Activated naive CD4-positive, alpha-beta T cell treated with anti-CD3 and anti-CD28 coated beads for 36 hours (primary cell): Measurements from ENCODE around the gene FANCL. TPM values are rescaled to one million over a fixed set of nuclear protein-coding genes. Genes with fewer than 3 reads are reported as not detected.
"Not testable (repeated sequence)": the region's sequence is repeated elsewhere in the genome, so short reads cannot be mapped to it uniquely, and the experiment has no call there.

Experiments used
- CTCF ChIA-PET: fragments of 350-600 bp; sonication (Branson Sonifier 250); formaldehyde crosslinking; loops from one replicate; lab custom pipeline; 2021; ENCODE audit warnings: antibody characterized with exemption; lab: Charles Lee
- DNase-seq: peaks from one replicate; pipeline ENCODE4 v3.0.0-alpha.2; 2020
- H3K27ac Mint-ChIP-seq: one replicate; pipeline ENCODE4 v1.8.0; 2021; ENCODE audit warnings: mild to moderate bottlenecking, mixed read lengths
- H3K27me3 Mint-ChIP-seq: one replicate; pipeline ENCODE4 v1.8.0; 2021; ENCODE audit warnings: low read depth, mixed read lengths
- H3K36me3 Mint-ChIP-seq: one replicate; pipeline ENCODE4 v1.8.0; 2021; ENCODE audit warnings: low read depth, mixed read lengths
- H3K4me1 Mint-ChIP-seq: one replicate; pipeline ENCODE4 v1.8.0; 2021; ENCODE audit warnings: low read depth, mixed read lengths
- H3K4me3 Mint-ChIP-seq: one replicate; pipeline ENCODE4 v1.8.0; 2021; ENCODE audit warnings: mild to moderate bottlenecking, moderate library complexity, mixed read lengths
- H3K9me3 Mint-ChIP-seq: one replicate; pipeline ENCODE4 v1.8.0; 2021; ENCODE audit warnings: mixed read lengths
- intact Hi-C: fragments of 100-400 bp; cut with micrococcal nuclease; formaldehyde crosslinking; loops from one replicate; pipeline ENCODE4 v1.15.1; 2023
- total RNA-seq, 2 experiments: library from RNA; stranded (reverse); gene quantifications; one replicate each; pipeline ENCODE4 v1.2.3, GENCODE V29; 2021

The FANCL gene
- total RNA-seq, 2 experiments from 2014 or later: 14.3 to 16.3 TPM

DNA sequence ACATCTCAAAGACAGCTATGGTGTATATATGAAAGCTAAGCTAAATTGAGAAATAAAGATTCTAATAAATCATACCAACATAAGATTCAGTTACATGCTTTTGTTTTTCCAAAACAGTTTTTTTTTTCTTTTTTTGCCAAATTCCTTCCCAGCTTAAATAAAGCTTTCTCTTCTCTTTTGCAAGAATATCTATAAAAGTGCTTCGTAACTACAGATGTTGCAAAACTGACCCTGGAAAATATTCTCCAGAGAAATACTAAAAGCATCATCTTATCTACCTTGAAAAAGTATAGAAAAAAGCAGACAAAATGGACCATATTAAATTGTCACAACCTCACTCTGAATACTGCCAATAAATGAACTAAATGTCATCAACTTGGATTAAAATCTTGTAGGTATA is 38.7 kb downstream of the FANCL start:
- intact Hi-C loops: no loop called here
- CTCF ChIA-PET: no interaction called here
- Mint-ChIP-seq H3K4me3 (no peak overlapping the region), H3K27ac (no peak overlapping the region), H3K36me3 (peaks cover 5% of the 10 kb centered on the region), H3K4me1 (no peaks in the 10 kb centered on the region), H3K9me3 (no peaks in the 10 kb centered on the region), H3K27me3 (no peaks in the 10 kb centered on the region)
- DNase-seq: no peak

DNA sequence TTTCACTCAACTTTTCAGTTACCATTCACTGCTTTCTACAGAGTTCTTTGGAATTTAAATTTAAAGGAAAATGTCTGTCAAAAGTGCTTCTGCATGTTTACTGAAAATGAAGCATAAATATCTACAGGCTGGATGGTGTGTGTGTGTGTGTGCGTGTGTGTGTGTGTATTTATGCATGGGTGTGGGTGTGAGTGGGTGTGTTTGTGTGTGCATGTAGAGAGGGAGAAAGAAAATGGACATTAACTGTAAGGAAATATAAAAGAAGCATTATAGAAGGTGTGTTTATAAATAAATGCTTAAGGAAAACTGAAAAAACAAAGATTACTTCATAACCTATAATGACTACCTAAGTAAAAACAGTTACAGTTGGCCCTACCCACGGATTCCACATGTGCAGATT is 43.2 kb downstream of the FANCL start:
- no peak overlapping the region for H3K4me3 Mint-ChIP-seq
- H3K27ac Mint-ChIP-seq: no peak overlapping the region
- CTCF ChIA-PET: no interaction called here
- no peak for DNase-seq
- intact Hi-C loops: no loop called here
- H3K27me3 Mint-ChIP-seq: no peaks in the 10 kb centered on the region
- no peaks in the 10 kb centered on the region for H3K4me1 Mint-ChIP-seq
- H3K9me3 Mint-ChIP-seq: no peaks in the 10 kb centered on the region
- H3K36me3 Mint-ChIP-seq: peaks cover 4% of the 10 kb centered on the region

DNA sequence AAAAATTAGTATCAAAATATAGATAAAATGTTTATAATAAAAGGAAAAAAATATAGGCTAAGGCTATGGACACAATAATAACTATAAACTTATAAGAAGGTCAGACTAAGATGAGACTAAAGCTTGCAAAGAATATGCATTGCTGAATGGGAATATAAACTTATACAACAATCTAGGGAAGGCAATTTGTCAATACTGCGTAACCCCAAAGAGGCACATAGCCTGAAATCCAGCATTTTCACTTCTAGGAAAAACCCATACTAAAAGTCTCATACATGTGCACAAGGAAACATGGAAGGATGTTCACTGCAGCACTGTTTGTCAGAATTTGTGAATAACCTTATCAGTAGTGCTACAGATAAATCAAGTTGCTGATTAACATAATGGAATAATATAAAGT is 45.5 kb downstream of the FANCL start:
- no peak for DNase-seq
- intact Hi-C loops: loop anchor here (2.0 kb wide), 1 partner anchor 29 kb away; no protein-coding TSS in a partner anchor
- Mint-ChIP-seq H3K27ac (no peak overlapping the region), H3K27me3 (no peaks in the 10 kb centered on the region), H3K9me3 (no peaks in the 10 kb centered on the region), H3K36me3 (peaks cover 4% of the 10 kb centered on the region), H3K4me3 (no peak overlapping the region), H3K4me1 (no peaks in the 10 kb centered on the region)
- CTCF ChIA-PET: no interaction called here

GRCh38 chr2:58194458-58194857 is 46.7 kb downstream of the FANCL start:
- Mint-ChIP-seq H3K4me3 (no peak overlapping the region), H3K27me3 (no peaks in the 10 kb centered on the region), H3K9me3 (no peaks in the 10 kb centered on the region), H3K36me3 (peaks cover 4% of the 10 kb centered on the region), H3K27ac (no peak overlapping the region), H3K4me1 (no peaks in the 10 kb centered on the region)
- CTCF ChIA-PET: no interaction called here
- intact Hi-C loops: loop anchor here (2.0 kb wide), 1 partner anchor 30 kb away; no protein-coding TSS in a partner anchor
- DNase-seq: no peak

GRCh38 chr2:58187022-58187421 is 54.1 kb downstream of the FANCL start:
- CTCF ChIA-PET: interaction anchor here (0.6 kb wide), 1 partner anchor 427 kb away, joined by 3 read pairs; no protein-coding TSS in a partner anchor
- H3K27ac Mint-ChIP-seq, H3K4me1 Mint-ChIP-seq, H3K27me3 Mint-ChIP-seq, DNase-seq, H3K36me3 Mint-ChIP-seq, intact Hi-C loops, H3K9me3 Mint-ChIP-seq, H3K4me3 Mint-ChIP-seq: not testable (repeated sequence)

GRCh38 chr2:58186501-58186900 is 54.6 kb downstream of the FANCL start:
- intact Hi-C loops: no loop called here
- no peak overlapping the region for H3K4me3 Mint-ChIP-seq
- H3K9me3 Mint-ChIP-seq: no peaks in the 10 kb centered on the region
- no peaks in the 10 kb centered on the region for H3K4me1 Mint-ChIP-seq
- no peaks in the 10 kb centered on the region for H3K27me3 Mint-ChIP-seq
- no peak for DNase-seq
- CTCF ChIA-PET: interaction anchor here (0.6 kb wide), 1 partner anchor 427 kb away, joined by 3 read pairs; no protein-coding TSS in a partner anchor
- peaks cover 9% of the 10 kb centered on the region for H3K36me3 Mint-ChIP-seq
- no peak overlapping the region for H3K27ac Mint-ChIP-seq

GRCh38 chr2:58182527-58182926 is 58.6 kb downstream of the FANCL start:
- Mint-ChIP-seq H3K4me1 (no peaks in the 10 kb centered on the region), H3K36me3 (peaks cover 8% of the 10 kb centered on the region), H3K9me3 (peaks cover 8% of the 10 kb centered on the region), H3K27me3 (no peaks in the 10 kb centered on the region), H3K27ac (no peak overlapping the region), H3K4me3 (no peak overlapping the region)
- no peak for DNase-seq
- CTCF ChIA-PET: no interaction called here
- intact Hi-C loops: no loop called here

- no peak overlapping the region for H3K4me3 Mint-ChIP-seq
- no peak overlapping the region for H3K27ac Mint-ChIP-seq
- DNase-seq: no peak
- H3K36me3 Mint-ChIP-seq: peaks cover 8% of the 10 kb centered on the region
- no peaks in the 10 kb centered on the region for H3K27me3 Mint-ChIP-seq
- H3K9me3 Mint-ChIP-seq: peaks cover 9% of the 10 kb centered on the region
- H3K4me1 Mint-ChIP-seq: no peaks in the 10 kb centered on the region
- CTCF ChIA-PET: no interaction called here
- intact Hi-C loops: no loop called here
Observed at GRCh38 chr2:58180635-58181034, 60.5 kb downstream of the FANCL start.

- CTCF ChIA-PET, H3K27me3 Mint-ChIP-seq, H3K4me3 Mint-ChIP-seq, H3K27ac Mint-ChIP-seq, H3K4me1 Mint-ChIP-seq, DNase-seq, H3K36me3 Mint-ChIP-seq, intact Hi-C loops, H3K9me3 Mint-ChIP-seq: not testable (repeated sequence)
Observed at GRCh38 chr2:58180175-58180574, 61.0 kb downstream of the FANCL start.

DNA sequence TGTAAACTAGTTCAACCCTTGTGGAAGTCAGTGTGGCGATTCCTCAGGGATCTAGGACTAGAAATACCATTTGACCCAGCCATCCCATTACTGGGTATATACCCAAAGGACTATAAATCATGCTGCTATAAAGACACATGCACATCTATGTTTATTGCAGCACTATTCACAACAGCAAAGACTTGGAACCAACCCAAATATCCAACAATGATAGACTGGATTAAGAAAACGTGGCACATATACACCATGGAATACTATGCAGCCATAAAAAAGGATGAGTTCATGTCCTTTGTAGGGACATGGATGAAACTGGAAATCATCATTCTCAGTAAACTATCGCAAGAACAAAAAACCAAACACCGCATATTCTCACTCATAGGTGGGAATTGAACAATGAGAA is 63.9 kb downstream of the FANCL start:
- H3K27ac Mint-ChIP-seq: not testable (repeated sequence)
- peaks cover 23% of the 10 kb centered on the region for H3K9me3 Mint-ChIP-seq

GRCh38 chr2:58171831-58172230 is 69.3 kb downstream of the FANCL start:
- Mint-ChIP-seq H3K36me3 (peaks cover 43% of the 10 kb centered on the region), H3K9me3 (peaks cover 34% of the 10 kb centered on the region)
- H3K27ac Mint-ChIP-seq, H3K27me3 Mint-ChIP-seq, H3K4me1 Mint-ChIP-seq, H3K4me3 Mint-ChIP-seq, intact Hi-C loops, CTCF ChIA-PET, DNase-seq: not testable (repeated sequence)

More for the DNA sequence above, 63.9 kb downstream of the FANCL start:
- DNase-seq, H3K27me3 Mint-ChIP-seq, CTCF ChIA-PET, H3K4me3 Mint-ChIP-seq, intact Hi-C loops, H3K4me1 Mint-ChIP-seq: not testable (repeated sequence)
- H3K36me3 Mint-ChIP-seq: peaks cover 27% of the 10 kb centered on the region

DNA sequence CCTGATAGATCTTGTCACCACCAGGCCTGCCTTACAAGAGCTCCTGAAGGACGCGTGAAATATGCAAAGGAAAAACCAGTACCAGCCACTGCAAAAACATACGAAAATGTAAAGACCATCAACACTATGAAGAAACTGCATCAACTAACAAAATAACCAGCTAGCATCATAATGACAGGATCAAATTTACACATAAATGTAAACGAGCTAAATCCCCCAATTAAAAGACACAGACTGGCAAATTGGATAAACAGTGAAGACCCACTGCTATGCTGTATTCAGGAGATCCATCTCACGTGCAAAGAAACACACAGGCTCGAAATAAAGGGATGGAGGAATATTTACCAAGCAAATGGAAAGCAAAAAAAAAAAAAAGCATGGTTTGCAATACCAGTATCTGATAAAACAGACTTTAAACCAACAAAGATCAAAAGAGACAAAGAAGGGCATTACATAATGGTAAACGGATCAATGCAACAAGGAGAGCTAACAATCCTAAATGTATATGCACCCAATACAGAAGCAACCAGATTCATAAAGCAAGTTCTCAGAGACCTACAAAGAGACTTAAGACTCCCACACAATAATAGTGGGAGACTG is 70.7 kb downstream of the FANCL start:
- H3K27ac Mint-ChIP-seq, H3K4me1 Mint-ChIP-seq, DNase-seq, H3K27me3 Mint-ChIP-seq, H3K4me3 Mint-ChIP-seq, intact Hi-C loops: not testable (repeated sequence)
- peaks cover 34% of the 10 kb centered on the region for H3K9me3 Mint-ChIP-seq
- peaks cover 43% of the 10 kb centered on the region for H3K36me3 Mint-ChIP-seq
- CTCF ChIA-PET: interaction anchor here (0.7 kb wide), 1 partner anchor 83 kb away, joined by 3 read pairs; no protein-coding TSS in a partner anchor

DNA sequence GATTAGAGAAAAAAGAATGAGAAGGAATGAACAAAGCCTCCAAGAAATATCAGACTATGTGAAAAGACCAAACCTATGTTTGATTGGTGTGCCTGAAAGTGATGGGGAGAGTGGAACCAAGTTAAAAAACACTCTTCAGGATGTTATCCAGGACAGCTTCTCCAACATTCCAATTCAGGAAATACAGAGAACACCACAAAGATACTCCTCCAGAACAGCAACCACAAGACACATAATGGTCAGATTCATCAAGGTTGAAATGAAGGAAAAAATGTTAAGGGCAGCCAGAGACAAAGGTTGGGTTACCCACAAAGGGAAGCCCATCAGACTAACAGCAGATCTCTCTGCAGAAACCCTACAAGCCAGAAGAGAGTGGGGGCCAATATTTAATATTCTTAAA is 71.3 kb downstream of the FANCL start:
- H3K27ac Mint-ChIP-seq, intact Hi-C loops, H3K27me3 Mint-ChIP-seq, H3K4me3 Mint-ChIP-seq, H3K4me1 Mint-ChIP-seq, DNase-seq: not testable (repeated sequence)
- Mint-ChIP-seq H3K36me3 (peaks cover 42% of the 10 kb centered on the region), H3K9me3 (peaks cover 34% of the 10 kb centered on the region)
- CTCF ChIA-PET: interaction anchor here (0.6 kb wide), 1 partner anchor 174 kb away, joined by 3 read pairs; no protein-coding TSS in a partner anchor
